PFSK-1 (cell line): ENCODE results near the gene ATIC.

ENCODE experiments used
- POLR2AphosphoS5 ChIP-seq: IDR thresholded peaks from 2 replicates; pipeline ENCODE4 v1.6.1; 2012; ENCODE audit warnings: low read depth, mild to moderate bottlenecking, control low read depth, low read length, moderate library complexity
- SIN3A ChIP-seq: IDR thresholded peaks from 2 replicates; pipeline ENCODE4 v1.6.1; 2012; ENCODE audit warnings: mild to moderate bottlenecking, low read length, moderate library complexity, borderline replicate concordance; ENCODE audit not compliant: insufficient read depth
- TAF1 ChIP-seq: IDR thresholded peaks from 2 replicates; pipeline ENCODE4 v1.6.1; 2012; ENCODE audit warnings: low read length, control low read depth, borderline replicate concordance; ENCODE audit not compliant: insufficient read depth
- TF ChIP-seq, protein P1 (sequence below), 2 experiments: IDR thresholded peaks; 2 replicates each; pipeline versions ENCODE4 v1.6.1 to v1.8.0; 2011 to 2012; ENCODE audit warnings: low read depth in 2 of 2, low read length in 2 of 2, control low read depth in 1 of 2, inconsistent platforms in 1 of 2, mild to moderate bottlenecking in 1 of 2, moderate library complexity in 1 of 2; ENCODE audit not compliant: insufficient read depth in 1 of 2

- TF ChIP-seq, protein P1, sequence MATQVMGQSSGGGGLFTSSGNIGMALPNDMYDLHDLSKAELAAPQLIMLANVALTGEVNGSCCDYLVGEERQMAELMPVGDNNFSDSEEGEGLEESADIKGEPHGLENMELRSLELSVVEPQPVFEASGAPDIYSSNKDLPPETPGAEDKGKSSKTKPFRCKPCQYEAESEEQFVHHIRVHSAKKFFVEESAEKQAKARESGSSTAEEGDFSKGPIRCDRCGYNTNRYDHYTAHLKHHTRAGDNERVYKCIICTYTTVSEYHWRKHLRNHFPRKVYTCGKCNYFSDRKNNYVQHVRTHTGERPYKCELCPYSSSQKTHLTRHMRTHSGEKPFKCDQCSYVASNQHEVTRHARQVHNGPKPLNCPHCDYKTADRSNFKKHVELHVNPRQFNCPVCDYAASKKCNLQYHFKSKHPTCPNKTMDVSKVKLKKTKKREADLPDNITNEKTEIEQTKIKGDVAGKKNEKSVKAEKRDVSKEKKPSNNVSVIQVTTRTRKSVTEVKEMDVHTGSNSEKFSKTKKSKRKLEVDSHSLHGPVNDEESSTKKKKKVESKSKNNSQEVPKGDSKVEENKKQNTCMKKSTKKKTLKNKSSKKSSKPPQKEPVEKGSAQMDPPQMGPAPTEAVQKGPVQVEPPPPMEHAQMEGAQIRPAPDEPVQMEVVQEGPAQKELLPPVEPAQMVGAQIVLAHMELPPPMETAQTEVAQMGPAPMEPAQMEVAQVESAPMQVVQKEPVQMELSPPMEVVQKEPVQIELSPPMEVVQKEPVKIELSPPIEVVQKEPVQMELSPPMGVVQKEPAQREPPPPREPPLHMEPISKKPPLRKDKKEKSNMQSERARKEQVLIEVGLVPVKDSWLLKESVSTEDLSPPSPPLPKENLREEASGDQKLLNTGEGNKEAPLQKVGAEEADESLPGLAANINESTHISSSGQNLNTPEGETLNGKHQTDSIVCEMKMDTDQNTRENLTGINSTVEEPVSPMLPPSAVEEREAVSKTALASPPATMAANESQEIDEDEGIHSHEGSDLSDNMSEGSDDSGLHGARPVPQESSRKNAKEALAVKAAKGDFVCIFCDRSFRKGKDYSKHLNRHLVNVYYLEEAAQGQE (IDR thresholded peaks at IDR 0.05; ENCODE audit: insufficient read depth in 1 of 2, low read depth in 2 of 2, low read length in 2 of 2) = no peak
- TF ChIP-seq POLR2AphosphoS5 (no peak), TAF1 (no peak), SIN3A (no peak)
Observed at GRCh38 chr2:215274829-215275228, 37.0 kb upstream of the ATIC start.
